Measurements from ENCODE around the gene RDX.

The RDX gene

GRCh38 chr11:110141812-110142211 is 154.6 kb downstream of the RDX start:
- Histone ChIP-seq H3K36me3 (ENCODE audit: low read length) (no peaks in the 10 kb centered on the region), H3K27me3 (ENCODE audit: low read length) (no peaks in the 10 kb centered on the region), H3K9me3 (ENCODE audit: insufficient read depth, low read length) (no peaks in the 10 kb centered on the region), H3K79me2 (ENCODE audit: insufficient read depth, low read length) (no peaks in the 10 kb centered on the region), H3K9me2 (replicated peaks; ENCODE audit: insufficient read depth, low read length) (no peaks in the 10 kb centered on the region), H2AFZ (ENCODE audit: low read depth, low read length, severe bottlenecking) (no peak overlapping the region), H3K9ac (ENCODE audit: low read length) (no peak overlapping the region), H4K20me1 (ENCODE audit: low read depth, low read length) (no peaks in the 10 kb centered on the region), H3F3A (ENCODE audit: insufficient read depth) (no peaks in the 10 kb centered on the region), H3K4me3 (ENCODE audit: insufficient read depth, low read length, poor library complexity, severe bottlenecking) (no peak overlapping the region), H3K27ac (ENCODE audit: low read depth, low read length) (no peak overlapping the region), H3K4me2 (ENCODE audit: low read depth, low read length, poor library complexity, severe bottlenecking) (no peak overlapping the region)
- TF ChIP-seq EZH2phosphoT487 (conservative IDR thresholded peaks at IDR 0.05; ENCODE audit: low read length): no peak
- TF ChIP-seq CTCF (IDR thresholded peaks at IDR 0.05; ENCODE audit: insufficient read depth, low read length, poor library complexity, severe bottlenecking): no peak

DNA sequence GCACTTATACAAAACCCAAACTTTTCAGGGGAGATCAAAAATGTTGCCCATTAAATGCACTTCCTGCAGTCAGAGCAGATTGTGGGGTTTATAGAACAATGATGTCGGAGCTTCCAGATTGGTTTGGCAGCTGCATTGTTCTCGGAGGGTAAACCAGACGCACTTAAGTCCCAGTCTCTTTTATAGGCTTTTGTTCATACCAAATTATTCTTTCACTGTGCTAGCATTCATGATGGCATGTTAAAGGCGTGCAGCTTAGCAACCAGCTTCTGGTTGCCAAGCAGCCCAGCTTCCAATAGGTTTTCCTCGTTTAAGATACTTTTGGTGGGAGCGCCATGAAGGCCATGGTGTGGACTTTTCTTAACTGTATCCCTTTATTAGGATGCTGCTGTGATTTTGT is 162.3 kb downstream of the RDX start:
- Histone ChIP-seq H3K4me2 (ENCODE audit: low read depth, low read length, poor library complexity, severe bottlenecking) (no peak overlapping the region), H3K36me3 (ENCODE audit: low read length) (no peaks in the 10 kb centered on the region), H3K9me2 (replicated peaks; ENCODE audit: insufficient read depth, low read length) (no peaks in the 10 kb centered on the region), H3K27me3 (ENCODE audit: low read length) (no peaks in the 10 kb centered on the region), H3K9ac (ENCODE audit: low read length) (no peak overlapping the region), H3F3A (ENCODE audit: insufficient read depth) (no peaks in the 10 kb centered on the region), H3K27ac (ENCODE audit: low read depth, low read length) (no peak overlapping the region), H2AFZ (ENCODE audit: low read depth, low read length, severe bottlenecking) (no peak overlapping the region), H3K4me3 (ENCODE audit: insufficient read depth, low read length, poor library complexity, severe bottlenecking) (no peak overlapping the region), H3K9me3 (ENCODE audit: insufficient read depth, low read length) (no peaks in the 10 kb centered on the region), H3K79me2 (ENCODE audit: insufficient read depth, low read length) (no peaks in the 10 kb centered on the region), H4K20me1 (ENCODE audit: low read depth, low read length) (no peaks in the 10 kb centered on the region)
- TF ChIP-seq CTCF (IDR thresholded peaks at IDR 0.05; ENCODE audit: insufficient read depth, low read length, poor library complexity, severe bottlenecking) (no peak), EZH2phosphoT487 (conservative IDR thresholded peaks at IDR 0.05; ENCODE audit: low read length) (no peak)

DNA sequence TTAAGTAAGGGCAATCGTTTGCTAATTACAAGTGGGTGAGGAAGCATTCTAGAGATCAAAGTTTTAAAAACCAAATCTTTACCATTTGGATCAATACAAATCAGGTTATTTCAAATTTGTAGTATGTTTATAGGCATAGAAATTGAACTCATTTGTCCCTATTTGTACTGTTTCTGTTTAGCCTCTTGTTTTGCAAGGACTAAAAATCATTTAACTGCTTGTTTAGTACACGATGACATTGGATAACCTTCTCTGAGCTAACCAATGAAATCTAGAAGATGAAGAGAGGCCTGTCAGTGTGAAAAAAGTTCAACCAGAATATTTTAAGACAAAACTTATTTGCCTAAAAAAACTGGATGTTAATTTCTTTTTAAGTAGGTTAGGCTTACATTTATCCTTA is 163.3 kb downstream of the RDX start:
- Histone ChIP-seq H3K27ac (ENCODE audit: low read depth, low read length) (no peak overlapping the region), H3K9me2 (replicated peaks; ENCODE audit: insufficient read depth, low read length) (no peaks in the 10 kb centered on the region), H4K20me1 (ENCODE audit: low read depth, low read length) (no peaks in the 10 kb centered on the region), H3K36me3 (ENCODE audit: low read length) (no peaks in the 10 kb centered on the region), H3K27me3 (ENCODE audit: low read length) (no peaks in the 10 kb centered on the region), H3K4me2 (ENCODE audit: low read depth, low read length, poor library complexity, severe bottlenecking) (no peak overlapping the region), H3K4me3 (ENCODE audit: insufficient read depth, low read length, poor library complexity, severe bottlenecking) (no peak overlapping the region), H3K9ac (ENCODE audit: low read length) (no peak overlapping the region), H2AFZ (ENCODE audit: low read depth, low read length, severe bottlenecking) (no peak overlapping the region), H3F3A (ENCODE audit: insufficient read depth) (no peaks in the 10 kb centered on the region), H3K79me2 (ENCODE audit: insufficient read depth, low read length) (no peaks in the 10 kb centered on the region), H3K9me3 (ENCODE audit: insufficient read depth, low read length) (no peaks in the 10 kb centered on the region)
- no peak for TF ChIP-seq CTCF (IDR thresholded peaks at IDR 0.05; ENCODE audit: insufficient read depth, low read length, poor library complexity, severe bottlenecking)

Data from SU-DHL-6 (cell line).